Transverse colon (tissue), 3 donors: ENCODE measurements around the gene VSIG1.

Source experiments
- POLR2A ChIP-seq: fragments of 450-650 bp; IDR thresholded peaks from one replicate; pipeline ENCODE4 v1.6.1; 2016; ENCODE audit warnings: antibody characterized with exemption, mild to moderate bottlenecking, moderate library complexity
- TF ChIP-seq, protein P1 (sequence below), 5 experiments: fragments of 200-600 bp in 3 of 5; fragments of 450-650 bp in 2 of 5; sonication (generic) in 3 of 5; IDR thresholded peaks; 1 replicate in 2 of 5; 2 replicates in 3 of 5; pipeline ENCODE4 v1.5.1; 2016 to 2017; ENCODE audit warnings: antibody characterized with exemption in 5 of 5, inconsistent platforms in 3 of 5, mild to moderate bottlenecking in 2 of 5, moderate library complexity in 1 of 5

DNA sequence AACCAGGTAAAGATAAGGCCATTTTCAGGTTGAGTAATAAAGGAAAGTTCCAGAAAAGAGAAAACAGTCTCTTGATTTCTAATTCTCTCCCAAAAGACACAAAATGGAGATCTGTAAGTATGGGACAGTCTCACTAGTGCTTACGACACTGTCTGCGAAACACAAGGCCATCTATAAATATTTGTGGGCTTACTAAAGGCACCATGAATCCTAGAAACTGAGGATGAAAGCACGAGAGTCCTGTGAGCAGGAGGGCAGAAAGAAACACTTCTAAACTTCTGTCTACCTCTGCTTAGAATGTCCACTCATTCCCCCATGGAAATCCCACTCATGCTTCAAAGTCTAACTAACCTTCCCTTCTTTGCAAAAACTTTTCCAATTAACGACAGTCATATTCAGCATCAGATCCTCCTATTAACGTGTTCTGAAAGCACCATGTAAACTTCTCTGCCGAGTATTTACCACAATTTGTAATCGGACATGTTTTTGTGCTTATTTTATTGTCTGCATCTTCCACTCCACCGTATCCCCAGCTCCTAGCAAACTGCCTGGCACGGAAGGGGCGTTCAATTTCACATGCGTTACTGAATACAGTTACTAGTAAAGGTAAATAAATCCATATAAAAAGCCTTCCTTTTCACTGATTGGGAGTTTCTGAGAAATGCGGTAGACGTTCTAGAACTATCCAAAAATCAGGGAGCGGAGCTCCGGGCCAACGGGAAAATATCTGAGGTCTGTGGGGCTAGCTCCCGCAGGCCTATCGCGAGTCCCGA is 45.8 kb downstream of the VSIG1 start:
- no peak for TF ChIP-seq POLR2A
- TF ChIP-seq, protein P1, sequence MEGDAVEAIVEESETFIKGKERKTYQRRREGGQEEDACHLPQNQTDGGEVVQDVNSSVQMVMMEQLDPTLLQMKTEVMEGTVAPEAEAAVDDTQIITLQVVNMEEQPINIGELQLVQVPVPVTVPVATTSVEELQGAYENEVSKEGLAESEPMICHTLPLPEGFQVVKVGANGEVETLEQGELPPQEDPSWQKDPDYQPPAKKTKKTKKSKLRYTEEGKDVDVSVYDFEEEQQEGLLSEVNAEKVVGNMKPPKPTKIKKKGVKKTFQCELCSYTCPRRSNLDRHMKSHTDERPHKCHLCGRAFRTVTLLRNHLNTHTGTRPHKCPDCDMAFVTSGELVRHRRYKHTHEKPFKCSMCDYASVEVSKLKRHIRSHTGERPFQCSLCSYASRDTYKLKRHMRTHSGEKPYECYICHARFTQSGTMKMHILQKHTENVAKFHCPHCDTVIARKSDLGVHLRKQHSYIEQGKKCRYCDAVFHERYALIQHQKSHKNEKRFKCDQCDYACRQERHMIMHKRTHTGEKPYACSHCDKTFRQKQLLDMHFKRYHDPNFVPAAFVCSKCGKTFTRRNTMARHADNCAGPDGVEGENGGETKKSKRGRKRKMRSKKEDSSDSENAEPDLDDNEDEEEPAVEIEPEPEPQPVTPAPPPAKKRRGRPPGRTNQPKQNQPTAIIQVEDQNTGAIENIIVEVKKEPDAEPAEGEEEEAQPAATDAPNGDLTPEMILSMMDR (IDR thresholded peaks at IDR 0.05): no peak
